HG03175 (cell line): ENCODE results near the gene RAB22A.

Experiments used
- ATAC-seq: cut with Tn5 transposase; IDR thresholded peaks from one replicate; pipeline ENCODE4 v1.9.1; 2021; ENCODE audit warnings: mild to moderate bottlenecking, moderate library complexity; ENCODE audit not compliant: unreplicated experiment

RAB22A gene

DNA sequence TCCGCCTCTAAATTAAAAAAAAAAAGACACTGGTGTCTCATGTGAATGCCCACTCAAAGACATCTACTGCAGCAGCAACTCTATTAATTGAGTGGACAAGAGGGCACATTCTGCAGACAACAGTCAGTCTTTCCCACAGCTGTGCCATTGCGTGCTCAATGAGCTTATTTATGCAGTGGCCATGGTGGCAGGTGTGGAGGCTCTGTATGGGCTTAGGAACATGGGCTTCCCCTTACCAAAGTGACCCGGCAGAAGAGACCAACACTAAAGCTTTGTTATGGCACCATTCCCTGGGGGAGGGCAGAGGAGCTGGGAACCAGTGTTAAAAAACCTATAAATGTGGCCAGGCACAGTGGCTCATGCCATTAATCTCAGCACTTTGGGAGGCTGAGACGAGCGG, 75.3 kb downstream of the RAB22A start:
- ATAC-seq = no peak

DNA sequence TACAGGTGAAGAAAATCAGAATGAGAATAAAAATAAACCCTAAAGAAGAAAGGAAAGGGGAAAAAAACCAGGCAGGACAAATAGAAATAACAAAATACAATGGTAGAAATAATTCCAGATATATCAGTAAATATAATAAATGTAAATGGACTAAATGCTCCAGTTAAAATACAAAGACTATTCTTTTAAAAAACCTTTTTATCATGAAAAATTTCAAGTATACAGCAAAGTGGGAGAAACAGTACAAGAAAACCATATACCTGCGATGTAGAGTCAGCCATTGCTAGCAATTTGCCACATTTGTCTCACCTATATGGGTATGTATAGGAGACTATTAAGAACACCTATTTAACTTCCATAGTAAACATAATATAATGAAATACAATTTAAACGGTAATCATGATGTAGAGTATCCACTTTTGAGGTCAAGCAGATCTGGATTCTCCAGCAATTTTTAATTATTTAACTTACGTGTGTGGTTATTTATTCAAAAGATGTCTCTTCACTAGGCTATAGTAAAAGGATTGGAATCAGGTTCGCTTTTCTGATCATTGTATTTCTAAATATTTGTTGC, 78.6 kb downstream of the RAB22A start:
- ATAC-seq = no peak

DNA sequence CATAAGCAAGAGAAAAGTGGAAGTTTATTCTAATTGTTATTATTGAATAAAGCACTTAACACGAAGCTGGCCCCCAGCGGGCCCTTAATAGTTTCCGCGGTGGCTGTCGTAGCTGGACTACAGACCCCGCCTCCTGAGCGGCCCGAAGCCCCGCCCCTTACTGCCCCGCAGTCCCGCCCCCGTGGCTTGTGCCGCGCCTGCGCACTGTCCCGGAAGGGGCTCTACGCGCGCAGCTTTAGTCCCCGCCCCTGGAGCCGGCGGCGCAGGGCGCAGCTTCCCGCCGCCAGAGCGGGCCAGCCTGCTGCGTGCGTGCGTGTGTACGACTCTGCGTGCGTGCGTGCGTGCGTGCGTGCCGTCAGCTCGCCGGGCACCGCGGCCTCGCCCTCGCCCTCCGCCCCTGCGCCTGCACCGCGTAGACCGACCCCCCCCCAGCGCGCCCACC, 79.4 kb downstream of the RAB22A start, which contains the start of gene VAPB:
VAPB (plus strand) TSS at position 348 of the 442 bp plus-strand sequence. CDS start 231 bp downstream, outside the sequence.
- peak; percentile 98 for ATAC-seq

DNA sequence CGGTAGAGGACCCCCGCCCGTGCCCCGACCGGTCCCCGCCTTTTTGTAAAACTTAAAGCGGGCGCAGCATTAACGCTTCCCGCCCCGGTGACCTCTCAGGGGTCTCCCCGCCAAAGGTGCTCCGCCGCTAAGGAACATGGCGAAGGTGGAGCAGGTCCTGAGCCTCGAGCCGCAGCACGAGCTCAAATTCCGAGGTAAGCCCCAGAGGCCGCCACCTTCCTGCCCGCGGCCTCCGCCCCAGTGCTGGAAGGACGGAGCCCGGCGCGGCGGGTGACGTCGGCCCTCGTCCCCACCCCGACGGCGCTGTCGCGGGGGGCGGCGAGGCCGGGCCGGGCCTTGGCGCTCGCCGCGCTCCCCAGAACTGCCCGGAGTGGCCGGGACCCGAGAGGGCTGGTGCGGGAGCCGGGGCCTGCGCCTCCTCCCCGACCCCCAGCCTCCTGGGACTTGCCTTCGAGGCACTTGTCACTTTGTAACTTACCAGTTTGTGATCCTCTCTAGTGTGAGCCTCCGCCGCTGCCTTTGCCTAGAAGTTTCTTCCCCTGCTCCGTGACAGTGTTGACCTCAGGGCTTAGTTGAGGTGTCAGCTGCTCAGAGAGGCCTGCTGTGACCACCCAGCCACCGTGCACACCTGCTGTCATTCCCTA, 79.9 kb downstream of the RAB22A start:
- ATAC-seq = peak; percentile 32

DNA sequence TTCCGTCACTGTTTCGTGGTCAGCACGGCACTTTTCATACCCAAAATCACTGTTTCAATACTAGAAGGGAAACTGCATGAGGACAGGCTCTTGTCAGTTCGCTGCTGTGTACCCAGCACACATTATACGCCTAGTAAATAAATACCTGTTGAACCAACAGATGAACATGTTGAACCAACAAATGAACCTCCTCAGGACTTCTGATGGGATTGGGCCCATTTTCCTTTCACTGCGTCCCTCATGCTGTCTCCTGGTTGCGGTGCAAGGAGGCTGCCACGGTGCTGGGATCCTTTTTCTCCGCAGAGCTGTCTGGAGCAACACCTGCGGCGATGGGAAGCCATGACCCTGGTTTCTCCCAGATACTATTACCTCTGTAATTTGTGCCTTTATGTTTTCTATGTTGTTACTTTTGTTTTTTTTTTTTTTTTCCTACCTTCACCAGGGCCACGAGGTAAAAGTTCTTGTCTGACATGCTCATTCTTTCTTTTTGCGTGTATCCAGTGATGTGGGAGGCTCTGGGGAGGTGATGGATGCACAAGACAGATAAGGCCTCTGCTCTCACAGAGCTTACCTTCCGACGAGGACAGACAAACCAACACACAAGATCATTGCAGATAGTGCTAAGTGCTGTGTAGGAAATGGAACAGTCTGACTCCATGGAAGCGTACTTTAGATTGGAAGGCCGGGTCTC, 80.6 kb downstream of the RAB22A start:
- no peak for ATAC-seq

DNA sequence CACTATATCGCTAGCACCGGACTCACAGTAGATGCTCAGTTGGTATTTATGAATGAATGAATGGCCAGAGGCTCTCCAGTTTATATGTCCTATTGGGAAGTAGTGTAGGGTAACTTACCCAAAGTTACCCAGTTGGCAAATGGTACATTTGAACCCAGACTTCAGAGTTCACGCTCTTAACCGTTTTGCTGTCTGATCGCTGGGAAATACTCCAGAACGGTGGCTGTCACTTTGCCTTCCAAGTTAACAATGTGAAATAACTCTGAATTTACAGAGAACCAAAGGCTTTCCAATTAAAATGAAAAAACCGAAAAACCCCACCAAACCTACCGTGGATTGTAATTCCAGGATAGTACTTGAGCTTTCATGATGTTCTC, 81.1 kb downstream of the RAB22A start:
- no peak for ATAC-seq

DNA sequence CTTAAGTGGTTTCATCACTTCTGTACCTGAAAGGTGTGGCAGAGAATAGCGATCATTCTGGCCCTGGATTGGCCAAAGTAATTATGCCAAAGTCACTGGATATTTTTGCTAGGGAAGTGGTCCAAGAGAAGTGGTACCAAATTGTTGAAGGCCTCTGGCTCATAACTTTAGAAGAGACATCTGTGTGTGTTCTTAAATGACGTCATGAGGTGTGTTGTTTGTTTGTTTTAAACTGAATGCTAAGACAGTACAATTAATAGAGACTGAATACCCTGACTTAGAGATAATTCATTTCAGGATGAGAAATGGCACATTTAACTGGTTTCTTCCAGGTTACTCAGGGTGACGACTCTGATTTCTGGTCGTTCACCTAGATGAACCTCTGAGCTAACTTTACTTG, 82.8 kb downstream of the RAB22A start:
- ATAC-seq = no peak

DNA sequence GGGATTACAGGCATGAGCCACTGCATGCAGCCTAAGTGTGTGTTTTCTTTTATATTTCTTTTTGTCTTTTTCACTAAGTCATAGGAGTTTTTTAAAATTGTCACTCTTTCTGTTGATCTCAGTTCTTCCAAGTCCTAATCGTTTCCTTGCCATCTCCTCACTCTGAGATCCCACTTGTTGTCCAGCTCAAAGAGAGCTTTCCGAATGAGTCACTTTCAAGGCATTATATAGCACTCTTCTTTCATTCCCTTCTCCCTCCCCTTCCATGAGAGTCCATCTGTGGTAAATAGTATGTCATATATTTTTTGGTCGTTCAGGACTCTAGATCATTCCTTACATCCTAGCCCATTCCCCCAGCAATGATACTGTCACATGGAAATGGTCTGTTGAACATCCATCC, 83.8 kb downstream of the RAB22A start:
- ATAC-seq = no peak

DNA sequence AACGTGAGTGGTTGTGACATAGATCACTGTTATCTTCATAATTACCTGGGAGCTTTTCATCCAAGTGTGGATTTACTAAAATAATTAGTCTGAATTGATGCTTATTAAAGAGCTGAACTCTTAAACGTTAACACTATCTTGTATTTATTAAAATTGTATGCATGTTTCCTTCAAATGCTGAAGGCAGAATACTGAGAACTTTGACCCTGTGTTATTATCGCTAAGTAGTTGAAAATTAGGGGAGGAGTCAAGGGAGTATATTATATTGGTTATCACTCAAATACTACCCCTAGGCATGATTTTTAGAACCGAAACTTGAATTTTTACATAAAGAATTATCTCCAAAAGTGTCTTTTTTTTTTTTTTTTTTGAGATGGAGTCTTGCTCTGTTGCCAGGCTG, 85.3 kb downstream of the RAB22A start:
- ATAC-seq = no peak

DNA sequence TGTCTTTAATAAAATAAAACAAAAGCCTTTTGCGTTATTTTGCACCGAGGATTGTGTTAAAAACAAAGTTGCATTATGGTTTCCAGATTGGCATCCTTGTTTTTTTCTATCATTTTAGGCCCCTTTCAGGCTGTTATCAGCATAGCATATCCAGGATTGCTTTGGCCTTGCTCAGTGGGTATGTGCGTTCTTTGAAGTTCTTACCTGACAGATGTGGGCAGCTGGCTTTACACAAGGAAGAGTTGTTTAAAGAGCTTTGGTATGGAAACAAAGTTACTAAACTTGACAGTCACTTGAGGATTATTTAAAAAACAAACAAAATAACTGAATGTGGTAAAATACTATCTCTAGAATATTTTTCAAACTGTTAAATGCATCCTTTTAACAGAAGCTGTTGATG, 86.1 kb downstream of the RAB22A start:
- no peak for ATAC-seq

DNA sequence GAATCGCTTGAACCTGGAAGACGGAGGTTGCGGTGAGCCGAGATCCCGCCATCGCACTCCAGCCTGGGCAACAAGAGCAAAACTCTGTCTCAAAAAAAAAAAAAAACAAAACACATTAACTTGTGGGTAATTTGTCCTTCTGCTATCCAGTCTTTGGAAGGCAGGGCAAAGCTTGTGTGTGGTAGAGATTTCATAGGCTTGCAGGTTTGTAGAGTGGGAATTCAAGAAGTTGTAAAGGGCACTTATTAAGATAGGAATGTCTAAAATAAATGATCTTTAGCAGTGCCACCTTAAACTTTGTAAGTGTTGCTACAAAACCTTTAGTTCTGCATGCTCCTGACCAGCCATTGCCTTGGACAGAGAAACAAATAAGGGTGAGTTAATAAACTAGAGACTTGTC, 87.9 kb downstream of the RAB22A start:
- no peak for ATAC-seq

DNA sequence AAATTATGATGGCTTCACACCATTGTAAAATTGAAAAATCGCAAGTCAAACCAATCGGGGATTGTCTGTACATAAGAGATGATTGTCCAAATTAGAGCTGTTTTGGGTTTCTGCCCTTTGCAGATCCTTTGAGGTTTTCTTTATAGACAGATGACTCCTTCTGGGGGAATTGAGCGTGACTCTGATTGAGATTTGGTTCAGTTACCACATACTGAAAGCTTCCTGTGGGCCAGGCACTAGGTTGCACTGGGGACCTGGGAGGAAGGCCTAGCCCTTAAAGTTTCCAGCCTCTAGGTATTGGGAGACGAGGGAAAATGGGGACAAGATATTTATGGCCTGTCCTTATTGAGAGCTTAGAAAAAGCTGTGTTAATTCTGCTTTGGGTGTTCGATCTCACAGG, 88.7 kb downstream of the RAB22A start:
- no peak for ATAC-seq

DNA sequence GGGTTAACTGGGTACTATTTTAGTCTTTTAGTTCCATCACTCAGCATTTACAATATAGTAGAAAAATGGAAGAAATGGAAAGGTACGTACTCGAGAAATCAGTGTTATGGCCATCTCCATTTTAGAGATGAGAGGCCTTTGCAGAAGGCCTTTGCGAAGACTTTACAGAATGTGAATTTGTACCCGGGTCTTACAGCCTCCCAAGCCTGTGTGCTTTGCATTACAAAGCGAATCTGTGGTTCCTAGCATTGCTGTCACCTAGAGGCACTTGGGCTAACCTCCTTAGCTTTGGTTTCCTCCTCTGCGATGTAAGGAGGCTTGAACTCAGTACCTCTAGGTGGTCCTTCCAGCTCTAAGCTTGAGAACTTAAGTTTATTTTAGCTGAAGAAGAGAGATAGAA, 90.4 kb downstream of the RAB22A start:
- no peak for ATAC-seq

DNA sequence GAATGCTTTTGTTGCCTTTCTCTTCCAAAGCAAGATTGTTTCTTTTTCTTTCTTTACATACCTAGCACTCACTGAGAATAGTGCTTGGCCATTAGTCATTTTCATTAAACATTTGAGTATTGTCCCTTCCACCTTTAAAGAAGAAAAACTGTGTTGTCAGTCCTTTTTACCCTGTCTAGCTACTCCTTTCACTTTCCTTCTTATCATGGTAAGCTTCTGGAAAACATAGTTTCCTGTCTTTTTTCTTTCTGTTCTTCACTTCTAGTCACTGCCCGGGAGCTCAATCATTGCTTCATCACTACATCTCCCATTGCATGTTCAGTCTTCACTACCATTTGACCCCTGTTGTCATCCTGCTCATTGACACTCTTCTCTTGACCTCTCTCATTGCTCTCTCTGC, 91.6 kb downstream of the RAB22A start:
- ATAC-seq = no peak

DNA sequence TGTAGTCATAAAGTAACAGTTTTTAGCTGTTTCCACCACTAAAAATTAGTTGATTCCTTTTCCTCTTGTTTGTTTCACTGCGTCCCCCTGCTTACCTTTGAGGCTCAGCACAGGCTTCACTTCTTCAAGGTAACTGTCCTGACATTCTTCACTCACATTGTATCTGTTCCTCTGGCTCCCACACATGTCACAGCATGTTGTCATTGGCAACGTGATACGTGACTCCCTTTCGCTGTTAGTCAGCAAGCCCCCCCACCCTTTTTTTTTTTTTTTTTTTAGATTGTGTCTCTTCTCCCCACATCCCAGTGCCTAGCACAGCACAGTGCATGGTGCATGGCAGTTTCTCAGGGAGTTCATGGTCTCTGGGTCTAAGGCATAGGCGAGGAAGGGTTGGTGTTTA, 92.8 kb downstream of the RAB22A start:
- no peak for ATAC-seq

DNA sequence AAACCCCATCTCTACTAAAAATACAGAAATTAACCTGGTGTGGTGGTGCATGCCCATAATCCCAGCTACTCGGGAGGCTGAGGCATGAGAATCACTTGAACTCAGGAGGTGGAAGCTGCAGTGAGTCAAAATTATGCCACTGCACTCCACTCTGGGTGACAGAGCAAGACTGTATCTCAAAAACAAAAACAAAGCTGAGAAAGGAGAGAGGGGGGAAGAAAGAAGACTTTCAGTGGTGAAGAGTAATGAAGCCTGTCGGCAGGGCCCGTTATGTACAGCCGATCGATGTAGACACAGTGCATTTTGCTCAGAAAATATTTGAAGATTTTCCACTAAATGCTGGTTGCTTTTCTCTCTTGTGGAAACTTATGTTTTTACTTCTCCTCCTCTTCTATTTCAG, 93.3 kb downstream of the RAB22A start:
- ATAC-seq = peak; percentile 79

DNA sequence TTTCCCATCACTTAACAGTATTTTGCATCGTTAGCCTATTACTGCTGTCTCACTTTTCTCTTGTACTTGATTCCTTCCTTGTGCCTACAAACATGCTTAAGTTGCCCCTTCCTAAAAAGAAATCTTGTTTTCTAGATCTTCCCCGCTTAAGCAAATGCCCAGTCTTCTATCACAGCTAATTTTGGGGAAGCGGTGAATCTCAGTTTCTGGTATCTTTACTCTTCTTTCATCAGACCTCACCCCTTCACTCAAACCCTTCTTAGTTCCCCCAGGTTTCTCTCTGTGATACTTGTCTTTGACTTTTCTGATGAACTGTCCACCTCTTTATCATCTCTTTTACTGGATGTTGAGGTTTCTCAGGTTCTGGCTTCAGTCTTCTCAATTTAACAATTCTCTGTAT, 93.8 kb downstream of the RAB22A start:
- ATAC-seq = peak; percentile 32

DNA sequence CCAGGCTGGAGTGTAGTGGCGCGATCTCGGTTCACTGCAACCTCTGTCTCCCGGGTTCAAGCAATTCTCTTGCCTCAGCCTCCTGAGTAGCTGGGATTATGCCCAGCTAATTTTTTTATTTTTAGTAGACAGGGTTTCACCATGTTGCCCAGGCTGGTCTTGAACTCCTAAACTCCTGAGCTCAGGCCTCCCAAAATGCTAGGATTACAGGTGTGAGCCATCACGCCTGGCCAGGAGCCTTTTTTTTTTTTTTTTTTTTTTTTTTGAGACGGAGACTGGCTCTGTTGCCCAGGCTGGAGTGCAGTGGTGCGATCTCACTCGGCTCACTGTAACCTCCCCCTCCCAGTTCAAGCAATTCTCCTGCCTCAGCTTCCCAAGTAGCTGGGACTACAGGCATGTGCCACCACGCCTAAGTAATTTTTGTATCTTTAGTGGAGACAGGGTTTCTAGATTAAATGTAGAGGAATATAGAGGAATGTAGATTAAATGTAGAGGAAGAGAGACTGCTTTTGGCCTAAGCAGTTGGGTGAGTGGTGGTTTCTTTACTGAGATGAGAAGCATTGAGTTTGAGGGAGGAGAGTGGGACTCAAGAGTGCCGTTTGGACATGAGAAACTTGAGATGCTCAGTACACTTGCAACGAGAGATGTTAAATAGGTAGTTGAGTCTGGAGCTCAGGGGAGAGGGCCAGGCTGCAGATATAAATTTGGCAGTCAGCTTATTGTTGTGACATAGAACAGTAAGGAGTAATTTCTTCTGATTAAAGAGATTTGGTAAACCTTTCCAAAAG, 96.2 kb downstream of the RAB22A start:
- no peak for ATAC-seq

DNA sequence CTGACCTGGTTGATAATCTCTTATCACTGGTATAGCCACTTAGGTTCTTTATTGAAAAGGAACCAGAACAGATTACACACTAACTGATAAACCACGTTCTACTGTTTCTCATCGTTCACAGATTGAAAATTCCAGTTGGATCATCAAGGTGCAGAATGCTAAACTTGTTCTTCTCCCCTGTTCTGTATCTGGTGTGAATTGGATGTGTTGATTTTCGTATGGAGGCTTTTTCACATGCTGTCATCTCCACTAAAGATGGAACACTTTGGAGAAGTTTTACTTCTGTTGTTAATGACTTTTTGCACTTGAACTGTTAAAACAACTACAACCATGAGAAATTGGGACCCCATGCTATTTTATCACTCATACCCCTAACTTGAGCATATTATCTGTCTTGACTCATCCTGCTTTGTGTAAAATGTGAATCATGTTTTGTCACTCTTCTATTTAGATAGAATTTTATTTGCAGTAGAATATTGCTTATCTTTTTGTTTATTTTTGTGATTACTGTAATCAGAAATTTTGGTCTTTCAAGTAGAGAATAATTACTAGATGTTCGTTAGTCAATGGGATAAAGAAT, 97.0 kb downstream of the RAB22A start:
- ATAC-seq = no peak

DNA sequence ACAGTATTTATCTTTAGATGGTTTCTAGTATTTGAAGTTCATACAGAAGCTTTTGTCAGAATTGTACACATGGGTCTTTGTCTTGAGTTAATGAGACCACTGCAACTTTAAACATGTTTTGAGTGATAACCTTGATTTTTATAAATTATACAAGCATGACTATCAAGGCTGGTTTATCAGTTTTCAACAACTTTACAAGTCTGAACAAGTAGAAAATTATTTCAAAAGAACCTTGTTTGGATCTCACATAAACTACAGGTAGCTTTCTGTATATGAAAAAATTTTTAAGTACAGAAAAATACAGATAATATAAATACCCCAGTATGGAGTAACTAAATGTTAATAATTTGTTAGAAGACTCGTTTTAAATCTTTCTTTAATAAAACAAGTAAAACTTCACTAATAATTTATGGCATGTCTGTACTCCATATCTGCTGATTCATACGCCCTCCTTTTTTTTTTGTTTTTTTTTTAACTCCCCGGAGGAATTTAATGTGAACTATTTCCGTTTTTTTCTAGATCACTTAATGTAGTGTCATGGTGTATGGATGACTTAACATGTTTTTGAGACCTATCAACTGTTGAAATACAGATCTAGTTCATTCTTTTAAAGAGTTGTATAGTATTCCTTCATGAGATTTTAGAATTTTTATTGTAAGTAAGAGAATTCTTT, 97.8 kb downstream of the RAB22A start:
- ATAC-seq = no peak
